Measurements from ENCODE around the gene HDAC11.
A peak's percentile ranks its signal among the peaks of the same experiment; 100 is the strongest.
"Not testable (repeated sequence)": the region's sequence is repeated elsewhere in the genome, so short reads cannot be mapped to it uniquely, and the experiment has no call there.

HDAC11 gene

GRCh38 chr3:13518516-13518953 is 38.4 kb downstream of the HDAC11 start:
- no peak overlapping the region for H3K27ac ChIP-seq
- TF ChIP-seq ZFX (IDR thresholded peaks at IDR 0.05): no peak
- TF ChIP-seq CTCF (conservative IDR thresholded peaks at IDR 0.05): no peak

GRCh38 chr3:13519006-13519791 is 39.1 kb downstream of the HDAC11 start:
- no peak overlapping the region for H3K27ac ChIP-seq
- TF ChIP-seq ZFX (IDR thresholded peaks at IDR 0.05) (no peak), CTCF (conservative IDR thresholded peaks at IDR 0.05) (no peak)

- no peak overlapping the region for H3K27ac ChIP-seq
- TF ChIP-seq ZFX (IDR thresholded peaks at IDR 0.05) (no peak), CTCF (conservative IDR thresholded peaks at IDR 0.05) (no peak)
Measured at GRCh38 chr3:13520326-13520880, 40.3 kb downstream of the HDAC11 start.

- TF ChIP-seq ZFX (IDR thresholded peaks at IDR 0.05): no peak
- no peak for TF ChIP-seq CTCF (conservative IDR thresholded peaks at IDR 0.05)
Measured at GRCh38 chr3:13521309-13521708, 41.2 kb downstream of the HDAC11 start.

GRCh38 chr3:13521749-13522148 is 41.6 kb downstream of the HDAC11 start:
- not testable (repeated sequence) for H3K27ac ChIP-seq

More at GRCh38 chr3:13521309-13521708, 41.2 kb downstream of the HDAC11 start:
- H3K27ac ChIP-seq: no peak overlapping the region

GRCh38 chr3:13522236-13522635 is 42.1 kb downstream of the HDAC11 start:
- TF ChIP-seq ZFX (IDR thresholded peaks at IDR 0.05) (no peak), CTCF (conservative IDR thresholded peaks at IDR 0.05) (no peak)
- H3K27ac ChIP-seq: no peak overlapping the region

GRCh38 chr3:13524979-13525669 is 45.0 kb downstream of the HDAC11 start:
- H3K27ac ChIP-seq: peak overlapping the region; percentile 9; the same call in 1 of the 2 replicates
- TF ChIP-seq CTCF (conservative IDR thresholded peaks at IDR 0.05) (no peak), ZFX (IDR thresholded peaks at IDR 0.05) (no peak)
